Activated naive CD4-positive, alpha-beta T cell (primary cell): ENCODE measurements around the gene NRF1.
"Not testable (repeated sequence)": the region's sequence is repeated elsewhere in the genome, so short reads cannot be mapped to it uniquely, and the experiment has no call there.

Experiments used
- DNase-seq, 4 experiments: peaks; one replicate each; lab custom pipeline; 2025; lab: John Stamatoyannopoulos, UW

NRF1 gene

DNA sequence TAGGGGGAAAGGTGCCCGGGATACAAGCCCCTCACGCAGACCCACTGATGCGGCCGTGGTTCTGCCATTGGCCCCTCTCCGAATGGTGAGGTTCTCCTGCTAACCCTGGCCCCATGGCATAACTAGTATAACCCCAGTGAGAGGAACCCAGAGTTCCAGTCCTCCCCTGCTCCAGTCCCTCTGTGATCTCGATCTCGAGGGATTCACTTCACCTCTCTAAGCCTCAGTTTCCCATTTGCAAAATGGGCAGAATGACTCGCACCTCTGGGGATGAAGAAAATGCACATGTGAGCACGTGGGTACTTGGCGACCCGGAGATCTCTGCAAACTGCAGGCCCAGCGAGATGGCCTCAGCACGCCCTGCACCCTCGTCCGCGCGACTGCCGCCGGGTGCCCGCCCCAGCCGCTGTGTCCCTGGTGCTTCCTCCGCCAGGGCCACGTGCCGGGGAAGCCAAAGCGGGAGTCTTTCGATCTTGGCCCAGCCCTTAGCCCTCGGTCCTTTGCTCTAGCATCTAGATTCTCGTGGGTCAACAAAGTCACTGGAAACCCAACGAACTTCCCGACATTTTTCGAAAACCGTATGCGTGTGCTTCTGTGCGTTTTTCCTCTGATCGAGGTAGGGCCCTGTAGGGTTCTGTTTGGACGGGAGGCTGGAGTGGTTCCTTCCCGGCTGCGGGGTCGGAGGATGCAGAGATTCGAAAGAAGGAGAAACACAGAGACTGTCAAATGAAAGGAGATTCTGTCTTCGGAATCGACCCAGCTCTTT lies 171.5 kb downstream of the NRF1 start:
- DNase-seq = no peak

DNA sequence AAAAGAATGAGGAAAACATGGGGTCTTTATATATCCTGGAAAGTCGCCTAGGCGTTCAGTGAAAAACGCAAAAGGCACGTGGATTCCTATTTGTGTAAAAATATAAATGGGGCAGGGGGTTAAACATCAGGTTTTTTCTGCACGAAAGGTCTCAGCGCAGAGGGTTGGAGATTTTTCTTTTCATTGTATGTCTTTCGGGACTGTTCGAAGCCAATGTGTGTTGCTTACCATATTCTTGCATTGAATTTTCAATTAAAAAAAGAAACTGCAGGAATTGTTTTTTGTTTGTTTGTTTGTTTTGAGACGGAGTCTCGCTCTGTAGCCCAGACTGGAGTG lies 172.0 kb downstream of the NRF1 start:
- DNase-seq = no peak

DNA sequence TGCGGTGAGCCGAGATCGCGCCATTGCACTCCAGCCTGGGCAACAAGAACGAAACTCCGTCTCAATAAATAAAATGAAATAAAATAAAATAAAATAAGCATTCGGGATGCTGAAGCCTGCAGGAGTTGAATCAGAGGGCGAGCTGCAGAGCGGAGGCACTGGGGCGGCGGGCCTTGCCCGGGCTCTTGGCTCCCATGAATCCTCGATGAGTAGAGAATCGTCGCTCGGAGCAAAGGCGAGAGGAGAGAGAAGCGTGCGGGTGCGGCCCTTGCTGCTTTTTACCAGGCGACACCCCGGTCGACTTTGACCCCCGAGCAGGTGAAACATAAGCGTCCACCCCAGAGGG lies 172.9 kb downstream of the NRF1 start:
- DNase-seq = no peak

- no peak for DNase-seq
Observed at GRCh38 chr7:129784783-129785684, 173.5 kb downstream of the NRF1 start.

DNA sequence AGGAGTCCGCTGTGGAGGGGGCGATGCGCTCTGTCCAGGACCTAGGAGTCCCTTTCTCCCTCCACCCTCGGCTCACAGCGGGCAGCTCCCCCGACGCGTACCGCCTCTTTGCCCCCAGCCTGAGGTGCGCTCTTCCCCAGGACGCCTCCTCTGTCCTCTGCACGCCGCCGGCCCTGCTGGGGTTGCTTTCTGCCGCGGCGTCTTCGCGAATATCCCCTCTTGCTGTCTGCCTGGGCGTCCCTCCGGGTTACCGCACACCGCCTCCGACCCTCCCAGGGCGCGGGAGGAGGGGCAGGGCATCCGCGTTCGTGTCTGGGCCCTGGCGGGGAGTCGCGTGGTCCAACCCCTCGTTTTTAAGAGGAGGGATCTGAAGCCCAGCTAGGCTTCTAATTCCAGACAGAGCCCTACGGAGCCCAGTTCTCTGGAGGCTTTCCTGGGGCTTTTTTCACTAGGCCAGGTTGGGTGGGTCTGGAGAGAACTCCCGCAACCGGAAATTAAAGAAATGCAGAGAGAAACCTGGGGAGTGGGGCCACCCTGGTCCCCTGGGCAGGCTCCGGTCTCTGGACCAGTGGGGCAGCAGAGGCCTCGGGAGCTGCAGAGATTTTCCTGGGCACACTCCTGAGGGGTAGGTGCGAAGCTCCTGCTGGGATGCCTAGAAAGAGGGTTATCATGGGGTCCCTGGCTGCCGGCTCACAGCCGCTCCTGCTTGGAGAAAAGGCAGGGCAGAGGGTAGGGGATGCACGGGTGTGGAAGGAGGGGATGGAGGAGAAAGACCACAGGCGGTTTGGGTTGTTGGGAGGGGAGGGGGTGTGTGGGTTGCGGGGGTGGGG lies 174.4 kb downstream of the NRF1 start:
- DNase-seq = no peak

- DNase-seq = no peak
Observed at GRCh38 chr7:129786825-129787563, 175.5 kb downstream of the NRF1 start.

- no peak for DNase-seq
Observed at GRCh38 chr7:129789000-129789399, 177.5 kb downstream of the NRF1 start.

- DNase-seq = no peak
Observed at GRCh38 chr7:129789652-129790051, 178.1 kb downstream of the NRF1 start.

- no peak for DNase-seq
Observed at GRCh38 chr7:129790136-129790535, 178.6 kb downstream of the NRF1 start.

- DNase-seq = no peak
Observed at GRCh38 chr7:129792721-129793120, 181.2 kb downstream of the NRF1 start.

GRCh38 chr7:129793506-129794310 lies 182.2 kb downstream of the NRF1 start:
- no peak for DNase-seq

DNA sequence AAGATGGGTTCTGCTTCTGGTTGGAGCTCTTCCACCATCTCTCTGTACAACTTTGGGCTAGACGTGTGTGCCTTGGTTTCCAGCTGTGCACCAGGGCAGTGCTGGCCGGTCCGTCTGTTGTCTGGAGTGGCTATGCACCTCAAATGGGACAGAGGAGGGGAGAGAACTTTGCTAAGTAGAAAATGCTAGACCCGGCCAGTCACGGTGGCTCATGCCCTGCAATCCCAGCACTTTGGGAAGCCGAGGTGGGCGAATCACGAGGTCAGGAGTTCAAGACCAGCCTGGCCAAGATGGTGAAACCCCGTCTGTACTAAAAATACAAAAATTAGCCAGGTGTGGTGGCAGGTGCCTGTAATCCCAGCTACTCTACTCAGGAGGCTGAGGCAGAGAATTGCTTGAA lies 182.9 kb downstream of the NRF1 start:
- not testable (repeated sequence) for DNase-seq

DNA sequence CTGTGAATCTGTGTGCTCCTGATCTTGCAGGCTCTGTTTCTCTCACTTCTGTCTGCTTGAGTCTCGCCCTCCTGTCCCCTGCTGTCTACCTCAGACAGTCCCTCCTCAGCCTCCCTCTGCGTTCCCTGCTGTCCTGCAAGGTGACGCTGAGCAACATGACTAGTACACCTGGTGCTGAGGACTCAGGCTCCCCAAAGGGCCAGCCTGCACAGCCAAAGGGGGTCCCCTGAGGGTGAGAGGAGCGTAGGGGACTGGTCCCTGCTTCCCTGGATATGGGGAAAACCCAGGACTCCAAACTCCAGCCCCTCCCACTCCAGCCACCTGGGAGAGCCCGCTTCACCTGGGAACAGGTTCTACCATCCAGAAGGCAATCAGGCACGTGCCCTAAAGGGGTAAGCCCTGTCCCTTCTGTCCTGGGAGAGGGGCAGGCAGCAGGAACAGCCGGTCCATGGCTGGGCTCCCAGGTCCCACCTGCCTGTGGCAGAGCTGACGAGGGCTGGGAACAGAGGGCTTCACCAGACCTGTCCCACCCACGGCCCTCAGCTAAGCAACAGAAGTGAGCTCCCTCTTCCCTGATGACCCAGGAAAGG lies 184.8 kb downstream of the NRF1 start:
- DNase-seq = no peak

DNA sequence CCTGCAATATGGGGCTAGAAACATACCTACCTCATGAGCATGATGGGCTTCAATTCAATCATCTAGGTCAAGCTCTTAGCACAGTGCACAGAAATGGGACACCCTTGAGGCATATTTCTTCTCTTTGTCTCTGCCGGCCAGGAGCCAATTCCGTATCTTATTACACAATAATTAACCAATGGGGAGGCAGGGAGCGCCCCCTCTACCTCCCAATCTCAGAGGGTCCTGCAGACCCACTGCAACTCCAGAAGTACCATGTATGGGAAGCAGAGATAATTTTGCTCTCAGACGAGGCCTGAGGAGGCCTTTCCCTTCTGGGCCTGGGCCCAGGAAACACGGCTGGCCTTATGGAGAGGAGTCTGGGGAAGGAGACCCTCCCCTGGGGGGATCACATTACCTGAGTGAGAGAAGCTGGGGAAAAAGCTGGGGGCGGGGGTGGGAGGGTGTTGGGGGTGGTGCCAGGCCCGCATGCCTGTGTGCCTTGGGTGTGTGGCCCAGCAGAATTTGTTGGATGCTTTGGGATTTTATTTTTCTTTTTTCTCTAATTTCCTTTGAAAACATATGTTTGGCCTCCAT lies 185.8 kb downstream of the NRF1 start:
- no peak for DNase-seq

DNA sequence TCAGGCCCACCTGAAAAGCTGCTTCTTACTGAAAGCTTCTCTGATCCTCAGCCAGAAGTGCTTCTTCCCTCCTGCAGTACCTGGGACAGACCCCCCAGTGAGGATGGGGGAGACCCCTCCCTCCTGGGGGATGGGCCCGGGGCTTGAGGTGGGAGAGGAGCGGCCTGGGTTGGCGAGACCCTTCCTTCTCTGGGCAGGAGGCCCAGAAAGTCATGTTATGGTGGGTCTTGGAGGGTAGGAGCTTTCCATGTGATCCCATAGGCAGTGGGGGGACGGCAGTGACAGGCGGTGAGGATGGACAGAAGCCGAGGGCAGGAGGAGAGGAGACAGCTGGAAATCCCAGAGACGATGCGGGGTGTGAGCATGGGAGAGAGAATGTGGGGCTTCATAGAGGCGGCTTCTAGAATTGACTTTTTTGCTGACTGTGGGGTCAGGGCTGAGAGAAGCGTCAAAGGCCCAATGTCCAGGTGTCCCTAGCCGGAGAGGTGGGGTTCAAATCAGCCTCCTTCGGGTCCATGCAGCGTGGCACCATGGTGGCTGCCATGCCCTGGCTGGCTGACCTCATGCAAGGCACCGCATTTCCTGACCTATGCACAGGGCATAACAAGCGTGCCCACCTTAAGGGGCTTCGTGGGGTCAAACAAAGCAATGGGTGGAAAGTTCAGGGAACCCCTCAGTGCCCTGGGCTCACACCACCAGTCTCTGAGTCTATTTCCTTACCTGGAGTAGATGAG lies 187.3 kb downstream of the NRF1 start:
- no peak for DNase-seq

DNA sequence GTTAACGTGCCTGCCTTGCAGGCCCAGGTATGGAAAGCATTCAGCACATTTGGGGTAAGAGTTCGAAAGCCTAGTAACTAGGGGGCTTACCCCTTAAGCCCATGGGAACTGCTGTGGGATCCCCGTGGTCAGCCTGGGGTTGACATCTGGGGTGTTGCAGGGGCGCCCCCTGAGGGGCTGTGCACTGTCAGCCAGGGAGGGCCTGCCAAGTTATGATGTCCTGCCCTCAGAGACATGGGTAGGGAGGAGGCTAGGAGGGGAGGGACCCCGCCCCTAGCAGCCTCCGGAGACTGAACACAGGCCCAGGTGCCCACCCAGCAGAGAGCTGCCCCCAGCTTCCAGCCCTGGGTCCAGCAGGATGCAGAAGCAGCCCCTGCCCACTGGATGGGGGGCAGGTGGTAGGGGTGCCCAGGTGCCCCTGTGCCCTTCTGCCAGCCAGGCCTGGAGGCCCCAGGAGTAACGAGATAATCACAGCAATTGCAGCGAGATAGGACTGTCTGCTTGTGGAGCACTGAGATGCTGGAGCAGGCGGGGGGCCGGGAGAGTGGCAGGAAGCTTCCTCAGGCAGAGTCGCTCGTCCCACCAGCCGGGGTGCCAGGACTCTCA lies 187.9 kb downstream of the NRF1 start:
- DNase-seq = no peak

DNA sequence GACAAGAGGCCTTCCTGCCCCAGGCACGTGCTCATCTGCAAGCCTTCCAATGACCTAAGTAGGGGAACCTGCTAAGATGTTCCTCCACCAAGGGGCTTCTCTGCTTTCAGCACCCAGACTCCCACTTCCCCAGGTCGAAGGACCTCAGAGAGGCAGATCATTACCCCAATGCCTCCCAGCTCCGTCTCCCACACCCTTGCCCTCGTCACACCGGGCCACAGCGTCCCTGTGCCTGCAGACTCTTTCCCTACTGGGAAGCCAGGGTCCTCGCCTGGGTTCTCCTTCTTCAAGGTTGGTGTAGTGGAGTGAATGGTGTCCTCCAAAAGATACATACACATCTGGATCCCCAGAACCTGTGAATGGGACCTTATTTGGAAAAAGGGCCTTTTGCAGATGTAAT lies 189.4 kb downstream of the NRF1 start:
- DNase-seq = no peak

- DNase-seq = no peak
Observed at GRCh38 chr7:129801882-129802281, 190.4 kb downstream of the NRF1 start.

GRCh38 chr7:129803546-129804081 lies 192.1 kb downstream of the NRF1 start:
- no peak for DNase-seq
